ENCODE data around the gene CYB5R4.
"Not testable (repeated sequence)": the region's sequence is repeated elsewhere in the genome, so short reads cannot be mapped to it uniquely, and the experiment has no call there.

Gene CYB5R4

DNA sequence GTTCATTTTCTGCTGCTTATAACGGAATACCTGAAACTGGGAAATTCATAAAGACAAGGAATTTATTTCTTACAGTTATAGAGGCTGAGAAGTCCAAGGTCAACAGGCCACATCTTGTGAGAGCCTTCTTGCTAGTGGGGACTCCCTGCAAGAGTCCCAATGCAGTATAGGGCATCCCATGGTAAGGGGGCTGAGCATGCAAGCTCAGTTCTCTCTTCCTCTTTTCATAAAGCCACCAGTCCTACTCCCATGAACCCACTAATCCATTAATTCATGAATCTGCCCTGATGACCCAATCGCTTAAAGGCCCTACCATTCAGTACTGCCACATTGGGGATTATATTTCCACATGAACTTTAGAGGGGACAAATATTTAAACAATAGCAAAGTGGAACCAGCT, 26.5 kb downstream of the CYB5R4 start:
- no peak overlapping the region for H3K4me3 ChIP-seq (ENCODE audit: low read depth in 1 of 2, low read length in 2 of 2)
- no peaks in the 10 kb centered on the region for H3K4me1 ChIP-seq (ENCODE audit: control insufficient read depth in 1 of 2, insufficient read depth in 2 of 2, low read length in 2 of 2)
- no peaks in the 10 kb centered on the region for H3K9me3 ChIP-seq (ENCODE audit: control insufficient read depth in 1 of 2, low read length in 2 of 2)
- H3K27ac ChIP-seq (ENCODE audit: low read length), result no peak overlapping the region
- H3K27me3 ChIP-seq (ENCODE audit: low read depth, low read length), result no peaks in the 10 kb centered on the region
- no peaks in the 10 kb centered on the region for H3K36me3 ChIP-seq (ENCODE audit: control insufficient read depth in 1 of 2, insufficient read depth in 2 of 2, low read length in 2 of 2)

- no peak overlapping the region for H3K27ac ChIP-seq (ENCODE audit: low read length)
- peaks cover 0 to 12% of the 10 kb centered on the region in 2 donors for H3K4me1 ChIP-seq (ENCODE audit: control insufficient read depth in 1 of 2, insufficient read depth in 2 of 2, low read length in 2 of 2)
- H3K4me3 ChIP-seq (ENCODE audit: low read depth in 1 of 2, low read length in 2 of 2), result no peak overlapping the region
- H3K9me3 ChIP-seq (ENCODE audit: control insufficient read depth in 1 of 2, low read length in 2 of 2), result no peaks in the 10 kb centered on the region
- H3K36me3 ChIP-seq (ENCODE audit: control insufficient read depth in 1 of 2, insufficient read depth in 2 of 2, low read length in 2 of 2), result no peaks in the 10 kb centered on the region
- H3K27me3 ChIP-seq (ENCODE audit: low read depth, low read length), result no peaks in the 10 kb centered on the region
Observed at GRCh38 chr6:83889621-83890020, 30.1 kb downstream of the CYB5R4 start.

DNA sequence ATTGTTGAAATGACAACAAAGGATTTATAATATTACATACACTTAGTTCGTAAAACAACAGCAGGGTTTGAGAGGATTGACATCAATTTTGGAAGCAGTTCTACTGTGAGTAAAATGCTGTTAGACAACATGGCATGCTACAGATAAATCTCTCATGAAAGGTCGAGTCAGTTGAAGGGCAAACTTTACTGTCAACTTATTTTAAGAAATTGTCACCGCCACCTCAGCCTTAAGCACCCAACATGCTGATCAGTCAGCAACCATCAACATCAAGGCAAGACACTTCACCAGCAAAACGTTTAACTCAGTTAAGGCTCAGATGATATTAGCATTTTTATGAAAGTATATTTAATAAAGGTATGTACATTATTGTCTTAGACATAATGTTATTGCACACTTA, 31.0 kb downstream of the CYB5R4 start:
- Histone ChIP-seq H3K4me1 (ENCODE audit: control insufficient read depth in 1 of 2, insufficient read depth in 2 of 2, low read length in 2 of 2) (peaks cover 0 to 12% of the 10 kb centered on the region in 2 donors), H3K27me3 (ENCODE audit: low read depth, low read length) (no peaks in the 10 kb centered on the region), H3K4me3 (ENCODE audit: low read depth in 1 of 2, low read length in 2 of 2) (no peak overlapping the region), H3K27ac (ENCODE audit: low read length) (no peak overlapping the region), H3K36me3 (ENCODE audit: control insufficient read depth in 1 of 2, insufficient read depth in 2 of 2, low read length in 2 of 2) (no peaks in the 10 kb centered on the region), H3K9me3 (ENCODE audit: control insufficient read depth in 1 of 2, low read length in 2 of 2) (no peaks in the 10 kb centered on the region)

GRCh38 chr6:83891586-83891985, 32.1 kb downstream of the CYB5R4 start:
- Histone ChIP-seq H3K27me3 (ENCODE audit: low read depth, low read length) (no peaks in the 10 kb centered on the region), H3K36me3 (ENCODE audit: control insufficient read depth in 1 of 2, insufficient read depth in 2 of 2, low read length in 2 of 2) (no peaks in the 10 kb centered on the region), H3K4me1 (ENCODE audit: control insufficient read depth in 1 of 2, insufficient read depth in 2 of 2, low read length in 2 of 2) (peaks cover 0 to 12% of the 10 kb centered on the region in 2 donors), H3K4me3 (ENCODE audit: low read depth in 1 of 2, low read length in 2 of 2) (no peak overlapping the region), H3K27ac (ENCODE audit: low read length) (no peak overlapping the region), H3K9me3 (ENCODE audit: control insufficient read depth in 1 of 2, low read length in 2 of 2) (no peaks in the 10 kb centered on the region)

GRCh38 chr6:83893024-83893423, 33.5 kb downstream of the CYB5R4 start:
- Histone ChIP-seq H3K9me3 (ENCODE audit: control insufficient read depth in 1 of 2, low read length in 2 of 2) (no peaks in the 10 kb centered on the region), H3K4me1 (ENCODE audit: control insufficient read depth in 1 of 2, insufficient read depth in 2 of 2, low read length in 2 of 2) (peaks cover 0 to 12% of the 10 kb centered on the region in 2 donors), H3K27ac (ENCODE audit: low read length) (no peak overlapping the region), H3K27me3 (ENCODE audit: low read depth, low read length) (no peaks in the 10 kb centered on the region), H3K36me3 (ENCODE audit: control insufficient read depth in 1 of 2, insufficient read depth in 2 of 2, low read length in 2 of 2) (no peaks in the 10 kb centered on the region), H3K4me3 (ENCODE audit: low read depth in 1 of 2, low read length in 2 of 2) (no peak overlapping the region)

DNA sequence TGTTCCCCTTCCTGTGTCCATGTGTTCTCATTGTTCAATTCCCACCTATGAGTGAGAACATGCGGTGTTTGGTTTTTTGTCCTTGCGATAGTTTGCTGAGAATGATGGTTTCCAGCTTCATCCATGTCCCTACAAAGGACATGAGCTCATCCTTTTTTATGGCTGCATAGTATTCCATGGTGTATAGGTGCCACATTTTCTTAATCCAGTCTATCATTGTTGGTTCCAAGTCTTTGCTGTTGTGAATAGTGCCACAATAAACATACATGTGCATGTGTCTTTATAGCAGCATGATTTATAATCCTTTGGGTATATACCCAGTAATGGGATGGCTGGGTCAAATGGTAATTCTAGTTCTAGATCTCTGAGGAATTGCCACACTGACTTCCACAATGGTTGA, 37.6 kb downstream of the CYB5R4 start:
- H3K4me3 ChIP-seq (ENCODE audit: low read depth in 1 of 2, low read length in 2 of 2); H3K9me3 ChIP-seq (ENCODE audit: control insufficient read depth in 1 of 2, low read length in 2 of 2); H3K36me3 ChIP-seq (ENCODE audit: control insufficient read depth in 1 of 2, insufficient read depth in 2 of 2, low read length in 2 of 2); H3K27me3 ChIP-seq (ENCODE audit: low read depth, low read length); H3K27ac ChIP-seq (ENCODE audit: low read length): not testable (repeated sequence)
- peaks cover 0 to 12% of the 10 kb centered on the region in 2 donors for H3K4me1 ChIP-seq (ENCODE audit: control insufficient read depth in 1 of 2, insufficient read depth in 2 of 2, low read length in 2 of 2)

GRCh38 chr6:83901624-83902023, 42.1 kb downstream of the CYB5R4 start:
- Histone ChIP-seq H3K27ac (ENCODE audit: low read length) (no peak overlapping the region), H3K4me3 (ENCODE audit: low read depth in 1 of 2, low read length in 2 of 2) (no peak overlapping the region), H3K27me3 (ENCODE audit: low read depth, low read length) (no peaks in the 10 kb centered on the region), H3K9me3 (ENCODE audit: control insufficient read depth in 1 of 2, low read length in 2 of 2) (peaks cover 0 to 9% of the 10 kb centered on the region in 2 donors), H3K4me1 (ENCODE audit: control insufficient read depth in 1 of 2, insufficient read depth in 2 of 2, low read length in 2 of 2) (no peaks in the 10 kb centered on the region), H3K36me3 (ENCODE audit: control insufficient read depth in 1 of 2, insufficient read depth in 2 of 2, low read length in 2 of 2) (no peaks in the 10 kb centered on the region)

- Histone ChIP-seq H3K27ac (ENCODE audit: low read length) (no peak overlapping the region), H3K4me3 (ENCODE audit: low read depth in 1 of 2, low read length in 2 of 2) (no peak overlapping the region), H3K4me1 (ENCODE audit: control insufficient read depth in 1 of 2, insufficient read depth in 2 of 2, low read length in 2 of 2) (no peaks in the 10 kb centered on the region), H3K36me3 (ENCODE audit: control insufficient read depth in 1 of 2, insufficient read depth in 2 of 2, low read length in 2 of 2) (no peaks in the 10 kb centered on the region), H3K27me3 (ENCODE audit: low read depth, low read length) (no peaks in the 10 kb centered on the region), H3K9me3 (ENCODE audit: control insufficient read depth in 1 of 2, low read length in 2 of 2) (peaks cover 0 to 9% of the 10 kb centered on the region in 2 donors)
Observed at GRCh38 chr6:83904395-83904794, 44.9 kb downstream of the CYB5R4 start.

DNA sequence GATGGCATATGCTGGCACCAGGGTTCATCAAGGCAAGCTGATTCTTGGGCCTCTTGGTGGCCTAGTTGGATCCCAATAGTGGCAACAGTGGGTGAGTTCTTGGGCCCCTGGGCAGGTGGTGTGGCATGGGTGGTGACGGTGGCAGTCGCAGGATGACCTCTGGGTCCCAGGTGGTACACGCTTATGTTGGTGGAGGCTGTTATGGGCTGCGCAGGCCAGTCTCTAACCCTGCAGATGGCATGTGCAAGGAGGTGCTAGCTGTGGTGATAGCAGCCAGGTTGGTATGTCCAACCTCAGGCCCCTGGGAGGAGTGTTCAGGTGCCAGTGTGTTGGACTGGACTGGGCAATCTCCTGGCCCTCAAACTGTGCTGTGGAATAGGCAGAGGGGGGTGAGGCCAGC, 46.2 kb downstream of the CYB5R4 start:
- Histone ChIP-seq H3K27me3 (ENCODE audit: low read depth, low read length) (no peaks in the 10 kb centered on the region), H3K4me1 (ENCODE audit: control insufficient read depth in 1 of 2, insufficient read depth in 2 of 2, low read length in 2 of 2) (no peaks in the 10 kb centered on the region), H3K36me3 (ENCODE audit: control insufficient read depth in 1 of 2, insufficient read depth in 2 of 2, low read length in 2 of 2) (peaks cover 0 to 4% of the 10 kb centered on the region in 2 donors), H3K4me3 (ENCODE audit: low read depth in 1 of 2, low read length in 2 of 2) (no peak overlapping the region), H3K9me3 (ENCODE audit: control insufficient read depth in 1 of 2, low read length in 2 of 2) (peaks cover 0 to 9% of the 10 kb centered on the region in 2 donors), H3K27ac (ENCODE audit: low read length) (no peak overlapping the region)

DNA sequence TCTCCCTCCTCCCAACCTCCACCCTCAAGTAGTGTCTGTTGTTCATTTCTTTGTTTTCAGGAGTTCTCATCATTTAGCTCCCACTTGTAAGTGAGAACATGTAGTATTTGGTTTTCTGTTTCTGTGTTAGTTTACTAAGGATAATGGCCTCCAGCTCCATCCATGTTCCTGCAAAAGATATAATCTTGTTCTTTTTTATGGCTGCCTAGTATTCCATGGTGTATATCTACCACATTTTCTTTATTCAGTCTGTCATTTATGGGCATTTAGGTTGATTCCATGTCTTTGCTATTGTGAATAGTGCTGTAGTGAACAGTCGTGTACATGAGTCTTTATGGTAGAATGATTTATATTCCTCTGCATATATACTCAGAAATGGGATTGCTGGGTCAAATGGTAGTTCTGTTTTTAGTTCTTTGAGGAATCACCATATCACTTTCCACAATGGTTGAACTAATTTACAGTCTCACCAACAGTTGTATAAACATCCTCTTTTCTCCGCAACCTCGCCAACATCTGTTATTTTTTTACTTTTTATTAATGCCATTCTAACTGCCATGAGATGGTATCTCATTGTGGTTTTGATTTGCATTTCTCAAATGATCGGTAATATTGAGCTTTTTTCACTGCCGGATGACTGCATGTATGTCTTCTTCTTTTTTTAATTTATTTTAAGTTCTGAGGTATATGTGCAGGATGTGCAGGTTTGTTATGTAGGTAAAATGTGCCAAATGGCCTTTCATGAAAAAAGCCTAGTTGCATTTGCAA, 48.3 kb downstream of the CYB5R4 start:
- not testable (repeated sequence) for H3K27me3 ChIP-seq (ENCODE audit: low read depth, low read length); H3K4me1 ChIP-seq (ENCODE audit: control insufficient read depth in 1 of 2, insufficient read depth in 2 of 2, low read length in 2 of 2)

DNA sequence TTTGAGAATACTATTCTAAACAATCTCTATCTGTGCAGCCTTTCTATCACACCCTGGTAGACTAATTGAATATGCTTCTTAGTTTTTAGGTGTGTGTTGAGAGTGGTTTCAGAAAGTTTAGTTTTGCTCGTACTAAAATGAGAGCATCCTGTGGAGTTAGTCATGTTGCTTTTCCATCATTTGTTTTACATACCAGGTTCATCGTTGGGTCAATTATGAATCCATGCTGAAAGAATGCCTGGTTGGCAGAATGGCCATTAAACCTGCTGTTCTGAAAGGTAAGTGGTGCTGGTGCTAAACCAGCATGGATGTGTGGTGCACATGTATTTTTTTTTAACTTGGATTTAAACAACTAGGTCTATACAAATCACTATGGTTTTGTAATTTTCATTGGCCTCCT, 49.3 kb downstream of the CYB5R4 start:
- Histone ChIP-seq H3K27me3 (ENCODE audit: low read depth, low read length) (no peaks in the 10 kb centered on the region), H3K27ac (ENCODE audit: low read length) (no peak overlapping the region), H3K9me3 (ENCODE audit: control insufficient read depth in 1 of 2, low read length in 2 of 2) (no peaks in the 10 kb centered on the region), H3K4me3 (ENCODE audit: low read depth in 1 of 2, low read length in 2 of 2) (no peak overlapping the region), H3K36me3 (ENCODE audit: control insufficient read depth in 1 of 2, insufficient read depth in 2 of 2, low read length in 2 of 2) (peaks cover 0 to 4% of the 10 kb centered on the region in 2 donors), H3K4me1 (ENCODE audit: control insufficient read depth in 1 of 2, insufficient read depth in 2 of 2, low read length in 2 of 2) (no peaks in the 10 kb centered on the region)

More for the DNA sequence above, 48.3 kb downstream of the CYB5R4 start:
- not testable (repeated sequence) for H3K9me3 ChIP-seq (ENCODE audit: control insufficient read depth in 1 of 2, low read length in 2 of 2); H3K4me3 ChIP-seq (ENCODE audit: low read depth in 1 of 2, low read length in 2 of 2); H3K36me3 ChIP-seq (ENCODE audit: control insufficient read depth in 1 of 2, insufficient read depth in 2 of 2, low read length in 2 of 2); H3K27ac ChIP-seq (ENCODE audit: low read length)

DNA sequence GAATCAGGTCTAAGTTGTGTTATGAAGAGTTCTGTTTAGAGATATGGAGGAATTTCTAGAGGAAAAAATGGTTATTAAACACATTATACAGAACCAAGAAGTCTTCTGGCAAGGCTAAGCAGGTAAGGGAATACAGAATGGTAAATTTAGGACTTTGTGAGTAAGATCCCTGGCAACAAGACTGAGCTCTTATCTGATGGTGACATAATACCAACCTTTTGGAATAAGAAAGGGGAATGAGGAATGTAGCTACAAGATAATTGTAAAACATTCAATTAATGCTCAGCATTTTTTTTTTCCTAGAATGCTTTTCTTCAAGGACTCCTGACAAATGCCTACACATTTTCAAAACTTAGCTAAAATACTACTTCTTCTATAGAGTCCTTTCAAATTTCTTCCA, 51.8 kb downstream of the CYB5R4 start:
- H3K9me3 ChIP-seq (ENCODE audit: control insufficient read depth in 1 of 2, low read length in 2 of 2), result no peaks in the 10 kb centered on the region
- H3K4me1 ChIP-seq (ENCODE audit: control insufficient read depth in 1 of 2, insufficient read depth in 2 of 2, low read length in 2 of 2), result no peaks in the 10 kb centered on the region
- peaks cover 0 to 4% of the 10 kb centered on the region in 2 donors for H3K36me3 ChIP-seq (ENCODE audit: control insufficient read depth in 1 of 2, insufficient read depth in 2 of 2, low read length in 2 of 2)
- no peak overlapping the region for H3K27ac ChIP-seq (ENCODE audit: low read length)
- H3K27me3 ChIP-seq (ENCODE audit: low read depth, low read length), result no peaks in the 10 kb centered on the region
- no peak overlapping the region for H3K4me3 ChIP-seq (ENCODE audit: low read depth in 1 of 2, low read length in 2 of 2)

Measured in muscle layer of duodenum (tissue), 2 donors.